ENCODE measurements around the gene WDR46. TPM values are rescaled to one million over a fixed set of nuclear protein-coding genes. Genes with fewer than 3 reads are reported as not detected.

The WDR46 gene
- total and polyA plus RNA-seq, 2 donors (not counting 3 experiments of a cell fraction or from before 2014, with no cell fraction given): 61.4 to 71.2 TPM

DNA sequence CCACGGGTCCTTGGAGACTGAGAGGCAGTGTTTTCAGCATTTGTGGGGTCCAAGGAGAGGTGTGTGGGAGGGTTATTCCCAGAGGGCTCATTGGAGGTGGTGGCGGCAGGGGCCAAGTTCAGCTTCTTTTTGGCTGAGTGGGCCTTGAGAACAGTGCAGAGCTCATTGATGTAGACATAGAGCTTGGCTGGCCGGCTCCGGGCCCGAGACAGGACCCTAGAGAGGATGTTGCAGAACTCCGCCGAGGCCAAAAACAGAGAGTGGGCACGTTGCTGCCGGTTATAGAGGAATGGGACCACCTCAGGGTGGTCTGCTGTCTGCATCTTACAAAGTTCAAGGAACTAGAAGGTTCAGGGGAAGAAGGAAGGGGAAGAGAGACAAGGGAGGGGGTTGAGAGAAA lies 32.2 kb upstream of the WDR46 start:
- TF ChIP-seq GATA2 (IDR thresholded peaks at IDR 0.05; ENCODE audit: insufficient read depth, insufficient read length, low read depth, low read length) (no peak), FOS (IDR thresholded peaks at IDR 0.05; ENCODE audit: borderline replicate concordance, insufficient read depth, low read length) (no peak), MYC (IDR thresholded peaks at IDR 0.05; ENCODE audit: low read depth, low read length) (no peak), EZH2 (IDR thresholded peaks at IDR 0.05; ENCODE audit: borderline replicate concordance, low read depth, low read length, severe bottlenecking) (no peak), POLR2AphosphoS5 (IDR thresholded peaks at IDR 0.05; ENCODE audit: insufficient read depth, low read depth, low read length) (no peak)
- TF ChIP-seq, protein P1, sequence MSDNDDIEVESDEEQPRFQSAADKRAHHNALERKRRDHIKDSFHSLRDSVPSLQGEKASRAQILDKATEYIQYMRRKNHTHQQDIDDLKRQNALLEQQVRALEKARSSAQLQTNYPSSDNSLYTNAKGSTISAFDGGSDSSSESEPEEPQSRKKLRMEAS (IDR thresholded peaks at IDR 0.05; ENCODE audit: insufficient read depth, insufficient read length): no peak
- TF ChIP-seq, protein P2, sequence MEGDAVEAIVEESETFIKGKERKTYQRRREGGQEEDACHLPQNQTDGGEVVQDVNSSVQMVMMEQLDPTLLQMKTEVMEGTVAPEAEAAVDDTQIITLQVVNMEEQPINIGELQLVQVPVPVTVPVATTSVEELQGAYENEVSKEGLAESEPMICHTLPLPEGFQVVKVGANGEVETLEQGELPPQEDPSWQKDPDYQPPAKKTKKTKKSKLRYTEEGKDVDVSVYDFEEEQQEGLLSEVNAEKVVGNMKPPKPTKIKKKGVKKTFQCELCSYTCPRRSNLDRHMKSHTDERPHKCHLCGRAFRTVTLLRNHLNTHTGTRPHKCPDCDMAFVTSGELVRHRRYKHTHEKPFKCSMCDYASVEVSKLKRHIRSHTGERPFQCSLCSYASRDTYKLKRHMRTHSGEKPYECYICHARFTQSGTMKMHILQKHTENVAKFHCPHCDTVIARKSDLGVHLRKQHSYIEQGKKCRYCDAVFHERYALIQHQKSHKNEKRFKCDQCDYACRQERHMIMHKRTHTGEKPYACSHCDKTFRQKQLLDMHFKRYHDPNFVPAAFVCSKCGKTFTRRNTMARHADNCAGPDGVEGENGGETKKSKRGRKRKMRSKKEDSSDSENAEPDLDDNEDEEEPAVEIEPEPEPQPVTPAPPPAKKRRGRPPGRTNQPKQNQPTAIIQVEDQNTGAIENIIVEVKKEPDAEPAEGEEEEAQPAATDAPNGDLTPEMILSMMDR (IDR thresholded peaks at IDR 0.05; ENCODE audit: extremely low read depth in 1 of 2, insufficient read depth in 1 of 2, low read depth in 1 of 2, low read length in 2 of 2): no peak

More for the DNA sequence above, 32.2 kb upstream of the WDR46 start:
- no peak for DNase-seq (ENCODE audit: low read depth, low spot score)
- intact Hi-C loops (cut with micrococcal nuclease) (no loop called here), dilution Hi-C loops (cut with MboI; ENCODE audit: extremely low pct_ligation_motif_present, low sequenced_read_pairs) (no loop called here)
- Histone ChIP-seq H3K4me3 (replicated peaks in 1 of 3; ENCODE audit: insufficient read depth in 1 of 3, low read depth in 1 of 3, low read length in 3 of 3) (no peak overlapping the region), H3K79me2 (ENCODE audit: control insufficient read depth, insufficient read depth, low read length) (peaks cover 37% of the 10 kb centered on the region), H4K20me1 (replicated peaks; ENCODE audit: control insufficient read depth, extremely low read depth, insufficient read depth, low read length) (no peaks in the 10 kb centered on the region), H3K36me3 (ENCODE audit: control insufficient read depth in 2 of 2, extremely low read depth in 1 of 2, insufficient read depth in 2 of 2, low read length in 2 of 2) (peaks cover 5 to 22% of the 10 kb centered on the region in 2 experiments), H3K27me3 (ENCODE audit: control insufficient read depth in 2 of 2, insufficient read depth in 2 of 2, low read length in 2 of 2) (no peaks in the 10 kb centered on the region), H2AFZ (ENCODE audit: low read depth, low read length) (no peak overlapping the region), H3K9me3 (replicated peaks; ENCODE audit: control insufficient read depth, insufficient read depth, low read length) (no peaks in the 10 kb centered on the region), H3K9ac (replicated peaks; ENCODE audit: extremely low read depth, insufficient read depth, low read length) (no peak overlapping the region), H3K4me1 (ENCODE audit: control insufficient read depth, extremely low read depth, insufficient read depth, low read length) (peaks cover 53% of the 10 kb centered on the region), H3K4me2 (ENCODE audit: insufficient read depth, low read length) (peak overlapping the region; percentile 54), H3K9me1 (replicated peaks; ENCODE audit: control insufficient read depth, extremely low read depth, insufficient read depth, low read length) (no peaks in the 10 kb centered on the region), H3K27ac (ENCODE audit: insufficient read depth, low read depth, low read length) (peak overlapping the region; percentile 76)
- ChIA-PET CTCF (no interaction called here), POLR2A (no interaction called here)
- FAIRE-seq: no peak
- TSS peak; percentile 16 for BruUV-seq (replicated peaks)
